Measurements from ENCODE around the gene UBXN10.

DNA sequence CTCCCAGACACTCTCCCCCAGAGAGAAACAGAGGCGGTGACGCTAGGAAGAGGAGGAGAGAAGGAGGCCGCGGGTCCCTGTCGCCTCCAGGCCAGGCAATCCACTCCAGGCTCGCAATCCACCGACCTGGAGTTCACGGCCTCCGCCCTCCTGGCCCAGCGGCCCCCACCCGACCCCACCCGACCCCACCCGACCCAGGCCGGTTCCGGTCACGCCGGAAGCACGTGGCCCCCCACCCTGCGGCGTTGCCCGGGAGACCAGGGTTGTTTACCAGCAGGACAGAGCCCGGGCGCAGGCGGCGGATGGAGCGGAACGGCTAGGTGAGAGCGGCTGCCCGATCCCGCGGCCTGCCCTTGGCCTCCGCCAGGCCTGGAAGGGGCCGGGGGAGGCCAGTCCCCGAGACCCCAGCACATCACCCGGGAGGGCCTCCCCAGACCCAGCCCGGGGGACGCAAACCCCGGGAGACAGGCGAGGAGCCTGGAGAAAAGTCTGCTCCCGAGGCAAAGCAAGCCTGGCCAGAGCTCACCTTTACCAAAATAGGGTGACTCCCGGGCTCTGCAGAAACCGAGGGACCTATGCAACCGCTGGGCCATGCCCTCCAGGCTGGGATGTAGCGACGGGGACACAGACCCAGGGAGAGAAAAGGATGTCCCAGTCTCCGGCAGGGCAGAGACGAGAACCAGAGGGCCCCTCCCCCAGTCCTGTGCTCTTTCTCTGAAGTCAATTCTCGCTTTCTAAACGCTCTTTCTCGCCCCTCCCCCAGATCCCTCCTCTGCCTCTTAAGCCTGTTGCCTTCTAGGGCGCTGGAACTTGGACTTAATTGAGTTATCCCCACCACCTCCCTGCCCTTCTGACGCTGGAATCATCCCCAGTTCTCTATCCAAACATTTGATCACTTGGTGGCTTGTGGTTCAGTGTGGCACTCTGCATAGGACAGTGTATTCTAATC, at the start of gene UBXN10, which contains the start of gene PLA2G2C:
- TF ChIP-seq EZH2 (IDR thresholded peaks at IDR 0.05): no peak
- TF ChIP-seq POLR2AphosphoS5 (IDR thresholded peaks at IDR 0.05; ENCODE audit: borderline replicate concordance, low read depth, low read length): no peak

Measured in SK-N-MC (cell line).